GM12875 (cell line): ENCODE results near the gene PTPRD.

Experiments
- H3K4me3 ChIP-seq: one replicate; pipeline ENCODE4 v1.5.1; 2011; ENCODE audit warnings: low read depth, low read length, control low read depth
- TF ChIP-seq, protein P1 (sequence below): IDR thresholded peaks from 2 replicates; pipeline ENCODE4 v1.5.1; 2011; ENCODE audit warnings: low read depth, mild to moderate bottlenecking, control low read depth, inconsistent platforms, low read length, moderate library complexity, borderline replicate concordance; ENCODE audit not compliant: insufficient read depth

The PTPRD gene

DNA sequence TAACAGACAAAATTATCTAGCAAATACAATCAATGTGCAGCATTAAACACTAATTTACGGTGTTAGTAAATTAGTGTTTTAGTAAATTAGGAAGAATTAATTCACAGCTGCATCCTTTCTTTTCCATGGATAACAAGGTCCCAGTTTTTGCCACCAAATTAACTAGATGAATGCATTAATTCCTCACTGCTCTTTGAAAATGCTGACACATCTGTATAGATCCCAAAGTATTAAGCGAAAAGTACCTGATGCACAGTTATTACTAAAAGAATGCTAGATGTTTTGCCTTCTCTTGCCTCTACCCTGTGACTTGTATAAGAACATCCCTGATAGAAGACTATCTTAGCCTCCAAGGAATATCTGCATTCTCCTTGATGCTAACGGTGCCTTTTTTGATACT lies 2200.5 kb downstream of the PTPRD start:
- TF ChIP-seq, protein P1, sequence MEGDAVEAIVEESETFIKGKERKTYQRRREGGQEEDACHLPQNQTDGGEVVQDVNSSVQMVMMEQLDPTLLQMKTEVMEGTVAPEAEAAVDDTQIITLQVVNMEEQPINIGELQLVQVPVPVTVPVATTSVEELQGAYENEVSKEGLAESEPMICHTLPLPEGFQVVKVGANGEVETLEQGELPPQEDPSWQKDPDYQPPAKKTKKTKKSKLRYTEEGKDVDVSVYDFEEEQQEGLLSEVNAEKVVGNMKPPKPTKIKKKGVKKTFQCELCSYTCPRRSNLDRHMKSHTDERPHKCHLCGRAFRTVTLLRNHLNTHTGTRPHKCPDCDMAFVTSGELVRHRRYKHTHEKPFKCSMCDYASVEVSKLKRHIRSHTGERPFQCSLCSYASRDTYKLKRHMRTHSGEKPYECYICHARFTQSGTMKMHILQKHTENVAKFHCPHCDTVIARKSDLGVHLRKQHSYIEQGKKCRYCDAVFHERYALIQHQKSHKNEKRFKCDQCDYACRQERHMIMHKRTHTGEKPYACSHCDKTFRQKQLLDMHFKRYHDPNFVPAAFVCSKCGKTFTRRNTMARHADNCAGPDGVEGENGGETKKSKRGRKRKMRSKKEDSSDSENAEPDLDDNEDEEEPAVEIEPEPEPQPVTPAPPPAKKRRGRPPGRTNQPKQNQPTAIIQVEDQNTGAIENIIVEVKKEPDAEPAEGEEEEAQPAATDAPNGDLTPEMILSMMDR: no peak
- H3K4me3 ChIP-seq: no peak overlapping the region

DNA sequence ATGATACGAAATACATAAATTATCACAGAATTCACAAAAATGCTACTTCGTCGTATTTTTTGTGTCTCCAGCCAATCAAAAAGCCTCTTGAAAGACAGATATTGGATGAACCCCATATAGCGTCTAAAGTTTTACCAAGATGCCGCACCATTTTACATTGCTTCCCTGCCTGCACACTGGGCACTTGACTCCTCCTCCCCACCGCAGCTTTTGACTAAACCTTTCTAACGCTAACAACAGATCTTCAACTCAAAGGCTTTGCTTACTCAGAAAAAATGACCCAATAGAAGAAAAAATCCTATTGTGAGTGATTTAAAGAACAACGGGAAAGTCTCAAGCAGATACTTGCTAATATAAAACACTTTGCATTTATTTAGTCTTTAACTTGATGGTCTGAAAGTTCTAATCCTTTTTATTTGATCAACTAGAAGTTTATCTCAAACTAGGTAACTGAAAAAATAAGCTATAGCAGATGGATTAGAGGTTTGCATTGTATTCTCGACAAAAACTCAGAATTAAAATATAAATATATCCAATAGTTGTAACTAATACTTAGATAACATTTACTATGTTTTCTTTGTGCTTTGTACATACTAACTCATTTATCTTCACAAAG lies 2204.1 kb downstream of the PTPRD start:
- TF ChIP-seq, protein P1: no peak
- no peak overlapping the region for H3K4me3 ChIP-seq

DNA sequence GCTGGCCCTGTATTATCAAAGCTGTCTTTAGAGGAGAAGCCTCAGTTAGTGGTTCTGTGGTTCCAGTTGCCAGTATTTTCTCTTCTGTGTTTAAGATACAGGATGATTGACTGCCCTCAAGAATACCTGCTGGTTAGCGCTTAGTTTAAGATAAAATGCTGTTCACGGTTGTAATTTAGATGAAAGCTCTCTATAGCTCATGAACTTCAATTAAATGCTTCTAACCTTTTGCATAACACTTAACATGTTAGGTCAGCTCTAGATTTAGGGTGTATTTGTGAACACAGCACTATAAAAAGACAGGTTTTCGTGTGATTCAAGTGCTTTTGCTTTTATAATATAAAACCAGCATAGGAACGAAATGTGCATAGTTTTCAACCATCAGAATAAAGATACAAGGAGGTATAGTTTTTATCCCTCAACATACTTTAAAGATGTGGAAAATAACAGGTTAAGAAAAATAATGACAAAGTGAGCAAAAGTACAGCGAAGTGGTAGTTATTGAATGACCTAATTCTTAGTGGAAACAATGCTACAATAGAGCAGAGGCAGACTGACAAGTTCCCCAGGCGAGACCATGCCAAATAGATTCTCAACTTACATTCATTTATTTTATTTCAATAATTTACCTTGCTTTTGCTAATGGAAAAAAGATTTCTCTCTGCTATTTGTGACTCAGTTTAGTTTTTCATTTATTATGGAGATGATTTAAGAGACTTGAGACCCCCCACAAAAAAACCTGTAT lies 2210.7 kb downstream of the PTPRD start:
- TF ChIP-seq, protein P1: no peak
- H3K4me3 ChIP-seq: no peak overlapping the region

DNA sequence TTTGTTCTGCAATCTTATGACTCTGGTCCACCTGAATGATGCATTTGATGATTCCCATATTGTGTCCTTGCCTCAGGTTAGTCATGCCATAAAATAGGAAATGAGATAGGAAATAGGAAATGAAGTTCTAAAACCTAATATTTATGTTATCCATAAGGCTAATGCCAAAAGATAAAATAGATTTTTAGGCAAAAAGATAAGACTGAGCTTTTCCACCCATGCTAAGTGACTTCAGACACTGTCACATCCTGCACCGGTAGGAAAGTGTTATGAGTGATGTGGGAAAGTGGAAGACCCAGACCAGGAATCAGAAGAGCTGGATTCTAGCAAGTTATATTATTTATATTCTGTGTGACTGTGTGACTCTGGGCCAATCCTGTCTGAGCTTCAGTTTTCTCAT lies 2212.4 kb downstream of the PTPRD start:
- TF ChIP-seq, protein P1: no peak
- no peak overlapping the region for H3K4me3 ChIP-seq

DNA sequence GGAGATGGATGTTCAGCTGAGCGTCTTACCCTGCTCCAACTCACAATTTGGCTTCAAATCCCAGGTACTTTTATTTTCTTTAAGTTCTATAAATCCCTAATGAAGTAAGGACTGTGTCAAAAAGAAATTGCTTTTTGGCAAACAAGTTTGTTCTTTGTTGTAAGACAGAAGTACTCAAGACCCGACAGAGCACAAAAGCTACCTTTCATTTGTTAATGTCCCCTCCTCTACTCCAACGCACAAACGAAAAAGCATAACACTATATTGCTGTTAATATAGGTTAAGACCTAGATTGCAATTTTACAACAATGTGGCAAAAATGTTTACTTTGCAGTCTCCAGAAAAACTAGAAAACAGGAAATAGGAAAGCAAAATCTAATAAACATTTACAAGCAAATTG lies 2217.8 kb downstream of the PTPRD start:
- TF ChIP-seq, protein P1: no peak
- no peak overlapping the region for H3K4me3 ChIP-seq

DNA sequence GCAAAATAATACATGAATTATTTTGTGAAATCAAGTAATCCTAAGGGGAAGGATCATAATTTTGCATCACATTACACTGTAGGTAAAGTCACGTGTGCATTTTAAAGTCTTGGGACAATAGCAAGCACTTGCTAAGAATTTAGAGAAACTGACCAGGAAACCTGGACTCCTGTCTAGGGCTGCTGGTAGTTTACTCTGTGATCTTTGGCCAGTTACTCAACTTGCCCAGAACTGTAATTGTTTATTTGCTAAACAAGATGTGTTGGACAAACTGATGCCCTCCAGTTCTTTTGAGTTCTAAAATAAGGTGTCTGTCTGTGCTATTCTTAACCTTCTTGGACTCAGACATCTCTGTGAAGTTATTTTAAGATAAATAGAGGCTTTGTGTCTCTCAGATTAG lies 2218.5 kb downstream of the PTPRD start:
- TF ChIP-seq, protein P1: no peak
- H3K4me3 ChIP-seq: no peak overlapping the region

DNA sequence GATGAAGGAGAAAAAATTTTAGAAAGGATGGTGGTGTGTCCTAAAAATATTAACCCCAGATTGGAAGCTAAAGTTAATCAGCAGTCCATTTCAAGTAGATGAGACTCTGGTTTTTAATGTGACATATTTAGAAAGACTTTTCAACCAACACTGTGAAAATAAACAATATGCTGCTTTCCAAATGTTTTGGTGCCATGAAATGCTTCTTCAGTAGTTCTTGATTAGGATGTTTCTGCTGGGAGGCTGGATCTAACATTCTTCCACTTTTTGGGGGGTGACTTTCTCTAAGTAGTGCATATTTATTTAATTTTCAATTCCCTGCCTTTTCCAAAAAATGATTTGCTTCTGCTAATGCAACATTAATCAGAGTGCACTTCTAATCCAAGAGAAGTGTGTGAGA lies 2219.9 kb downstream of the PTPRD start:
- TF ChIP-seq, protein P1: no peak
- H3K4me3 ChIP-seq: no peak overlapping the region
